Activated CD4-positive, CD25-positive, alpha-beta regulatory T cell treated with anti-CD3 and anti-CD28 coated beads, Interleukin-2, amount 50 U/mL, for 16 hours (primary cell): ENCODE data around the gene SLC26A1.

Source experiments
- DNase-seq: peaks from one replicate; pipeline ENCODE4 v3.0.0-alpha.2; 2020; ENCODE audit warnings: low read depth, low spot score

Gene SLC26A1

GRCh38 chr4:966266-967112 is 26.7 kb downstream of the SLC26A1 start:
- DNase-seq = no peak

- DNase-seq = no peak
Observed at GRCh38 chr4:965766-966134, 27.5 kb downstream of the SLC26A1 start.

GRCh38 chr4:965048-965765 is 28.0 kb downstream of the SLC26A1 start:
- no peak for DNase-seq

- no peak for DNase-seq
Observed at GRCh38 chr4:964346-965025, 28.7 kb downstream of the SLC26A1 start.

- DNase-seq = no peak
Observed at GRCh38 chr4:963276-964225, 29.7 kb downstream of the SLC26A1 start.

GRCh38 chr4:962231-963208 is 30.7 kb downstream of the SLC26A1 start:
- no peak for DNase-seq

GRCh38 chr4:961351-962230 is 31.6 kb downstream of the SLC26A1 start:
- no peak for DNase-seq

- no peak for DNase-seq
Observed at GRCh38 chr4:960636-961350, 32.4 kb downstream of the SLC26A1 start.

- DNase-seq = no peak
Observed at GRCh38 chr4:960140-960635, 33.0 kb downstream of the SLC26A1 start.

GRCh38 chr4:959338-960139 is 33.7 kb downstream of the SLC26A1 start:
- DNase-seq = no peak

GRCh38 chr4:958696-959337 is 34.4 kb downstream of the SLC26A1 start:
- no peak for DNase-seq

GRCh38 chr4:958314-958665 is 34.9 kb downstream of the SLC26A1 start:
- DNase-seq = no peak

- DNase-seq = no peak
Observed at GRCh38 chr4:957581-958313, 35.5 kb downstream of the SLC26A1 start.

GRCh38 chr4:957231-957580 is 36.0 kb downstream of the SLC26A1 start:
- no peak for DNase-seq

- DNase-seq = no peak
Observed at GRCh38 chr4:956531-957230, 36.5 kb downstream of the SLC26A1 start.

- DNase-seq = no peak
Observed at GRCh38 chr4:955931-956381, 37.2 kb downstream of the SLC26A1 start.
